ENCODE measurements around the gene ROR2.

DNA sequence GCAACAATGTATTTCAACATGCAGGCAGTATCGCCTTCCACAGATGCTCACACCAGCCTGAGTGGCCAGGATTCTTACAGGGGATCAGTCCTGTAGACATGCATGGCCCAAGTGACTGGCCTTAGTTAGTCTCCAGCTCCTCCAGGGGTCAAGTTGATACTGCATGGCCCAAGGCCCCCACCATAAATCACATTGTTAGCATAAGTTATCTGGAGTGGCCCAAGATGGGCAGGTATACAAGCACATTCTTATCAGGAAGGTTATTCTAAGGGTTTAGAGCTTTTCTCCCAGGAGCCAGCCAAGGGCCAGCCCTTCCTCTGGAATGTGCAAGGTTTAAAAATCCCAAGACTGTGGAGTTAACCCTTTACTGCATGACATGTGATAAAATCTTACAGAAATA is 295.5 kb downstream of the ROR2 start:
- TF ChIP-seq POLR2A (IDR thresholded peaks at IDR 0.05; ENCODE audit: low read depth, low read length), result no peak
- no peak for TF ChIP-seq TAF1 (IDR thresholded peaks at IDR 0.05; ENCODE audit: borderline replicate concordance, low read depth, low read length)
- no peak for TF ChIP-seq POLR2AphosphoS5 (IDR thresholded peaks at IDR 0.05; ENCODE audit: low read depth, low read length)

All from GM12892 (cell line).